HCT116 (cell line): ENCODE data around the gene RGS4.
A peak's percentile ranks its signal among the peaks of the same experiment; 100 is the strongest.

Experiments
- EGR1 ChIP-seq: IDR thresholded peaks from 2 replicates; pipeline ENCODE4 v1.6.1; 2012; ENCODE audit warnings: low read depth
- EZH2 ChIP-seq: fragments of 200-600 bp; sonication (generic); IDR thresholded peaks from 2 replicates; pipeline ENCODE4 v1.6.1; 2017; ENCODE audit warnings: antibody characterized with exemption, mixed run types
- POLR2A ChIP-seq: IDR thresholded peaks from 2 replicates; pipeline ENCODE4 v1.7.0; 2011; ENCODE audit warnings: borderline replicate concordance; ENCODE audit not compliant: insufficient read depth, insufficient read length; ENCODE audit errors: extremely low read depth
- RAD21 ChIP-seq: IDR thresholded peaks from 2 replicates; pipeline ENCODE4 v1.6.1; 2012; ENCODE audit warnings: low read depth, mild to moderate bottlenecking
- SP1 ChIP-seq: IDR thresholded peaks from 2 replicates; pipeline ENCODE4 v1.6.1; 2012; ENCODE audit warnings: low read depth
- TCF7L2 ChIP-seq: IDR thresholded peaks from 2 replicates; pipeline ENCODE4 v1.7.0; 2011; ENCODE audit warnings: borderline replicate concordance, inconsistent platforms; ENCODE audit not compliant: insufficient read depth, insufficient read length; ENCODE audit errors: extremely low read depth
- TF ChIP-seq, protein P1 (sequence below), 3 experiments: fragments of 200-600 bp in 1 of 3; sonication (generic) in 1 of 3; IDR thresholded peaks in 2 of 3; conservative IDR thresholded peaks in 1 of 3; 2 replicates each; pipeline ENCODE4 v1.5.1; 2012 to 2017; ENCODE audit warnings: low read depth in 2 of 3, low read length in 2 of 3, antibody characterized with exemption in 1 of 3, borderline replicate concordance in 1 of 3, control low read depth in 1 of 3, mild to moderate bottlenecking in 1 of 3, mixed read lengths in 1 of 3, mixed run types in 1 of 3, moderate library complexity in 1 of 3; ENCODE audit not compliant: insufficient read depth in 1 of 3
- TF ChIP-seq, protein P2 (sequence below): IDR thresholded peaks from 2 replicates; pipeline ENCODE4 v1.6.1; 2012; ENCODE audit warnings: low read depth

DNA sequence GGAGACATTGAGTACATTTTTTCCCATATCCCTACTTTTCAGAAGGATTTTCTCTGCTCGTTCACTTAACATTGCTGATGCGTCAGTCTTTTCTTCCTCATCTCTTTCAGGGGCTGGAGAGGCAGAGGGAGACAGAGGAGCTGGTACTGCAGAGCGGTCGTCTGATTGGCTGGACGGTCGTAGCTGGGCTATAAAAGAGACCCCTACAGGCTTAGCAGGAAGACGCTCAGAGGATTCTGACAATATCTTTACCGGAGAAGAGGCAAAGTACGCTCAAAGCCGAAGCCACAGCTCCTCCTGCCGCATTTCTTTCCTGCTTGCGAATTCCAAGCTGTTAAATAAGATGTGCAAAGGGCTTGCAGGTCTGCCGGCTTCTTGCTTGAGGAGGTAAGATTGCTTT is at the start of gene RGS4:
- TF ChIP-seq, protein P1, sequence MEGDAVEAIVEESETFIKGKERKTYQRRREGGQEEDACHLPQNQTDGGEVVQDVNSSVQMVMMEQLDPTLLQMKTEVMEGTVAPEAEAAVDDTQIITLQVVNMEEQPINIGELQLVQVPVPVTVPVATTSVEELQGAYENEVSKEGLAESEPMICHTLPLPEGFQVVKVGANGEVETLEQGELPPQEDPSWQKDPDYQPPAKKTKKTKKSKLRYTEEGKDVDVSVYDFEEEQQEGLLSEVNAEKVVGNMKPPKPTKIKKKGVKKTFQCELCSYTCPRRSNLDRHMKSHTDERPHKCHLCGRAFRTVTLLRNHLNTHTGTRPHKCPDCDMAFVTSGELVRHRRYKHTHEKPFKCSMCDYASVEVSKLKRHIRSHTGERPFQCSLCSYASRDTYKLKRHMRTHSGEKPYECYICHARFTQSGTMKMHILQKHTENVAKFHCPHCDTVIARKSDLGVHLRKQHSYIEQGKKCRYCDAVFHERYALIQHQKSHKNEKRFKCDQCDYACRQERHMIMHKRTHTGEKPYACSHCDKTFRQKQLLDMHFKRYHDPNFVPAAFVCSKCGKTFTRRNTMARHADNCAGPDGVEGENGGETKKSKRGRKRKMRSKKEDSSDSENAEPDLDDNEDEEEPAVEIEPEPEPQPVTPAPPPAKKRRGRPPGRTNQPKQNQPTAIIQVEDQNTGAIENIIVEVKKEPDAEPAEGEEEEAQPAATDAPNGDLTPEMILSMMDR (IDR thresholded peaks at IDR 0.05 in 2 of 3, conservative IDR thresholded peaks at IDR 0.05 in 1 of 3; ENCODE audit: borderline replicate concordance in 1 of 3, insufficient read depth in 1 of 3, low read depth in 2 of 3, low read length in 2 of 3) = peak; percentile 27 to 85 (median 43); a peak in 4 of 6 replicates
- TF ChIP-seq RAD21 (peak; percentile 76), POLR2A (no peak), TCF7L2 (no peak), SP1 (no peak), EZH2 (no peak), EGR1 (no peak)
- TF ChIP-seq, protein P2, sequence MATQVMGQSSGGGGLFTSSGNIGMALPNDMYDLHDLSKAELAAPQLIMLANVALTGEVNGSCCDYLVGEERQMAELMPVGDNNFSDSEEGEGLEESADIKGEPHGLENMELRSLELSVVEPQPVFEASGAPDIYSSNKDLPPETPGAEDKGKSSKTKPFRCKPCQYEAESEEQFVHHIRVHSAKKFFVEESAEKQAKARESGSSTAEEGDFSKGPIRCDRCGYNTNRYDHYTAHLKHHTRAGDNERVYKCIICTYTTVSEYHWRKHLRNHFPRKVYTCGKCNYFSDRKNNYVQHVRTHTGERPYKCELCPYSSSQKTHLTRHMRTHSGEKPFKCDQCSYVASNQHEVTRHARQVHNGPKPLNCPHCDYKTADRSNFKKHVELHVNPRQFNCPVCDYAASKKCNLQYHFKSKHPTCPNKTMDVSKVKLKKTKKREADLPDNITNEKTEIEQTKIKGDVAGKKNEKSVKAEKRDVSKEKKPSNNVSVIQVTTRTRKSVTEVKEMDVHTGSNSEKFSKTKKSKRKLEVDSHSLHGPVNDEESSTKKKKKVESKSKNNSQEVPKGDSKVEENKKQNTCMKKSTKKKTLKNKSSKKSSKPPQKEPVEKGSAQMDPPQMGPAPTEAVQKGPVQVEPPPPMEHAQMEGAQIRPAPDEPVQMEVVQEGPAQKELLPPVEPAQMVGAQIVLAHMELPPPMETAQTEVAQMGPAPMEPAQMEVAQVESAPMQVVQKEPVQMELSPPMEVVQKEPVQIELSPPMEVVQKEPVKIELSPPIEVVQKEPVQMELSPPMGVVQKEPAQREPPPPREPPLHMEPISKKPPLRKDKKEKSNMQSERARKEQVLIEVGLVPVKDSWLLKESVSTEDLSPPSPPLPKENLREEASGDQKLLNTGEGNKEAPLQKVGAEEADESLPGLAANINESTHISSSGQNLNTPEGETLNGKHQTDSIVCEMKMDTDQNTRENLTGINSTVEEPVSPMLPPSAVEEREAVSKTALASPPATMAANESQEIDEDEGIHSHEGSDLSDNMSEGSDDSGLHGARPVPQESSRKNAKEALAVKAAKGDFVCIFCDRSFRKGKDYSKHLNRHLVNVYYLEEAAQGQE = no peak
